SK-N-SH treated with all-trans-retinoic acid at 6 μM for 48 hours (cell line): ENCODE measurements around the gene NUP37.
"Not testable (repeated sequence)": the region's sequence is repeated elsewhere in the genome, so short reads cannot be mapped to it uniquely, and the experiment has no call there.

Experiments used
- ATAC-seq: fragments of 200-7000 bp; cut with Tn5 transposase; 3 replicates; pipeline ENCODE4 v1.9.1; 2020; ENCODE audit warnings: mild to moderate bottlenecking, moderate library complexity
- ARNTL ChIP-seq: fragments of 450-650 bp; formaldehyde crosslinking; IDR thresholded peaks from 2 replicates; pipeline ENCODE4 v1.5.0; 2020; ENCODE audit warnings: low read depth, mild to moderate bottlenecking, moderate library complexity, borderline replicate concordance
- CSDC2 ChIP-seq: fragments of 250-450 bp; sonication (Bioruptor Pico); IDR thresholded peaks from 2 replicates; pipeline ENCODE4 v1.5.0; 2020; ENCODE audit warnings: mild to moderate bottlenecking, moderate library complexity
- ESRRG ChIP-seq: fragments of 250-450 bp; sonication (Bioruptor Pico); IDR thresholded peaks from 2 replicates; pipeline ENCODE4 v1.6.1; 2021; ENCODE audit warnings: mild to moderate bottlenecking
- GLIS3 ChIP-seq: fragments of 250-450 bp; sonication (Bioruptor Pico); IDR thresholded peaks from 2 replicates; pipeline ENCODE4 v1.5.0; 2020; ENCODE audit warnings: mild to moderate bottlenecking, moderate library complexity
- ISL1 ChIP-seq: fragments of 250-450 bp; sonication (Bioruptor Pico); IDR thresholded peaks from 2 replicates; pipeline ENCODE4 v2.1.2; 2022; ENCODE audit warnings: mild to moderate bottlenecking, moderate library complexity
- OSR1 ChIP-seq: fragments of 250-450 bp; sonication (Bioruptor Pico); IDR thresholded peaks from 2 replicates; pipeline ENCODE4 v1.8.0; 2022; ENCODE audit warnings: moderate library complexity, mild to moderate bottlenecking, inconsistent platforms
- PPARA ChIP-seq: fragments of 250-450 bp; sonication (Bioruptor Pico); IDR thresholded peaks from 2 replicates; pipeline ENCODE4 v1.5.0; 2020; ENCODE audit warnings: mild to moderate bottlenecking, borderline replicate concordance
- RARB ChIP-seq: fragments of 250-450 bp; sonication (Bioruptor Pico); IDR thresholded peaks from 2 replicates; pipeline ENCODE4 v1.8.0; 2021; ENCODE audit warnings: mild to moderate bottlenecking, moderate library complexity
- SNAI2 ChIP-seq: fragments of 250-450 bp; sonication (Bioruptor Pico); IDR thresholded peaks from 2 replicates; pipeline ENCODE4 v1.5.0; 2020; ENCODE audit warnings: mild to moderate bottlenecking, moderate library complexity
- TCF4 ChIP-seq: fragments of 250-450 bp; sonication (Bioruptor Pico); IDR thresholded peaks from 2 replicates; pipeline ENCODE4 v1.8.0; 2021; ENCODE audit warnings: mild to moderate bottlenecking, moderate library complexity, borderline replicate concordance
- TOX ChIP-seq: fragments of 250-450 bp; sonication (Bioruptor Pico); IDR thresholded peaks from 2 replicates; pipeline ENCODE4 v1.8.0; 2021; ENCODE audit warnings: mild to moderate bottlenecking, moderate library complexity, borderline replicate concordance
- ZFP3 ChIP-seq: fragments of 250-450 bp; sonication (Bioruptor Pico); IDR thresholded peaks from 2 replicates; pipeline ENCODE4 v1.5.0; 2020; ENCODE audit warnings: mild to moderate bottlenecking, moderate library complexity
- ZFP30 ChIP-seq: fragments of 450-650 bp; formaldehyde crosslinking; IDR thresholded peaks from 2 replicates; pipeline ENCODE4 v1.5.0; 2022; ENCODE audit warnings: mild to moderate bottlenecking, moderate library complexity
- ZNF565 ChIP-seq: fragments of 450-650 bp; formaldehyde crosslinking; conservative IDR thresholded peaks from 2 replicates; pipeline ENCODE4 v1.5.0; 2020; ENCODE audit warnings: low read depth, mild to moderate bottlenecking, moderate library complexity
- ZNF70 ChIP-seq: fragments of 450-650 bp; formaldehyde crosslinking; IDR thresholded peaks from 2 replicates; pipeline ENCODE4 v1.5.0; 2020; ENCODE audit warnings: mild to moderate bottlenecking, moderate library complexity
- TF ChIP-seq, protein P1 (sequence below): fragments of 250-450 bp; sonication (Bioruptor Pico); IDR thresholded peaks from 2 replicates; pipeline ENCODE4 v1.8.0; 2020; ENCODE audit warnings: mild to moderate bottlenecking, moderate library complexity, borderline replicate concordance
- TF ChIP-seq, protein P2 (sequence below): fragments of 250-450 bp; sonication (Bioruptor Pico); IDR thresholded peaks from 2 replicates; pipeline ENCODE4 v1.5.1; 2020; ENCODE audit warnings: low read depth, mild to moderate bottlenecking, moderate library complexity
- TF ChIP-seq, protein P3 (sequence below): fragments of 250-450 bp; sonication (Bioruptor Pico); IDR thresholded peaks from 2 replicates; pipeline ENCODE4 v1.8.0; 2021; ENCODE audit warnings: low read depth, mild to moderate bottlenecking, moderate library complexity, borderline replicate concordance
- TF ChIP-seq, protein P4 (sequence below): fragments of 250-450 bp; sonication (Bioruptor Pico); IDR thresholded peaks from 2 replicates; pipeline ENCODE4 v1.5.0; 2020; ENCODE audit warnings: mild to moderate bottlenecking, moderate library complexity

The NUP37 gene, protein sequence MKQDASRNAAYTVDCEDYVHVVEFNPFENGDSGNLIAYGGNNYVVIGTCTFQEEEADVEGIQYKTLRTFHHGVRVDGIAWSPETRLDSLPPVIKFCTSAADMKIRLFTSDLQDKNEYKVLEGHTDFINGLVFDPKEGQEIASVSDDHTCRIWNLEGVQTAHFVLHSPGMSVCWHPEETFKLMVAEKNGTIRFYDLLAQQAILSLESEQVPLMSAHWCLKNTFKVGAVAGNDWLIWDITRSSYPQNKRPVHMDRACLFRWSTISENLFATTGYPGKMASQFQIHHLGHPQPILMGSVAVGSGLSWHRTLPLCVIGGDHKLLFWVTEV

DNA sequence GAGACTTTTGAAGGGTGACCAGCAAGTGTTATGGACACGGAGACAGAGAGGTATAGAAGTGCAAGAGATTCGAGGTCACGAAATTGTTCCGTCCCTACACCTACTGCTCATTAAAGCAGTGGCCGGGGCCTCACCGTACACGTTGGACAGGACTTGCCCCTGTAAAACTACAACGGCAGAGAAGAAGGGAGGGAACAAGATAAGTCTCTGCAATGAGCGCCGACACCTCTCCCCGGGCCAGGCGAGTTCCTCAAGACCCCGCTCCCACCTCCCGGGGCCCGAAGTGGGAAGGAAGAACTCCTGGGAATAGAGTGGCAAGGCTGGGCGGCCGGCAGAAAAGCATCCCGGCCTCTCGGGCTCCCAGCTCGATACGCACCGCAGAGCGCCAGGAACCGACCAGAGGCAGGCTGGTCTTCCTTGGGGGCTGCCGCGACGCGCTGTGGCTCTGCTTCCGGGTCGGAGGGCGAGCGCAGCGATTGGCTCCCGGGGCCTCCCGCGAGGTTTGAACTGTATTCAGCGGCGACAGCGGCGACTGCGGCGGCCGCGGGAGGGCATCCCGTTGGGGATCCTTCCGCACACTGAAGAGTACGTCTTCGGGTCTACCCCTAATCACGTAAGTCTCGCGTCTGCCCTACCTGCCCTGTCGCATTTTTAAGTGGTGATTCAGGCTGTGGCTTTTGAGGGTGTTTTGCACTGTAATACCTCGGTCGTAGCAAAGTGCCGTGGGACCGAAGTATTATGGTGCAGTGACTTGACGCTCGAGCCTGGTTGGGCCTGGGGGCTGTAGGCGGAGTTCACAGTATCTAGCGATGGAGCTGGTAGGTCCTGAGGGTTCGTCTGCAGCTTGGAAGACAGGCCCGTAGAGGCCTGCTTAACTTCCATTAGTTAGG is at the start of gene NUP37, which contains the start of gene PARPBP:
Gene NUP37 (minus strand): TSS at position 441 of the 890 bp plus-strand sequence. CDS start 1,596 bp downstream, outside the sequence.
Gene PARPBP (plus strand): TSS at position 510 of the 890 bp plus-strand sequence. CDS start 3,706 bp downstream, outside the sequence.
- TF ChIP-seq ESRRG (CRISPR knock-in tag) (no peak), OSR1 (no peak), ZFP3 (CRISPR knock-in tag) (peak; percentile 56; the same call in 1 of the 2 replicates)
- ATAC-seq: peak; percentile 98

DNA sequence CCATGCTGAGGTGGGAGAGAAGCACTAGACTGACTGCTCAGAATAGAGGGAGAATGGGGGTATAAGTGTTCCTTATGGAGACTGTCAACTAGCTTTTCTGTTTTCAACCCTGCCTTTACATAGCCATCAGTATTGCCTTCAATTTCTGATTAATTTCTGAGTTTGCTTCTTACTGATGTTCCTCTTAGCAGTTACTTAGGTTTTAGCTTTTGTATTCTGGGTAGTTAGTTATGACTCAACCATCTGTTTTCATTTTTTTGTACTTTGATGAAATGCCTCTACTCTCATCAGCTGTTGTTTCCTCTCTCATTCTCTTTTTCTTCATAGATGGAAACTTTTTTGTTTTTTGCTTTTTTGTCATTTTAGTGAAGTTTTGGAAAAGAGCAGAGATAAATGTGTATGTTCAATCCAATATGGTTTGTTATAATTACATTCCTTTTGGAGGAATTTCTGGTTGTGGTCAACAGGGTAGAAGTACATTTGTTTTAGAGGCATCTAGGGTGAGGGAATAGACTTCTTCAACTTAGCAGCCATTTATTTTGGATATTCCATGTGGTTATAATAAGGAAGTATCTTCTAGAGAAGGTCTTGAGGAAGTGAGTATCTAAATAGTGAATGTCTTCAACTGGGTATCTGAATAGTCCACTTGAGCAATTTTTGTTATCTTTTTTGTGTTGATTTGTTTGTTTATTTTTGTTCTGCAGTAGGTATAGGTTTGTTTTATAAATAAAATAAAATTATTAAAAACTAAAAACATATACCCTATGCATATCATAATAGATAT is 48.1 kb upstream of the NUP37 start:
- TF ChIP-seq, protein P1, sequence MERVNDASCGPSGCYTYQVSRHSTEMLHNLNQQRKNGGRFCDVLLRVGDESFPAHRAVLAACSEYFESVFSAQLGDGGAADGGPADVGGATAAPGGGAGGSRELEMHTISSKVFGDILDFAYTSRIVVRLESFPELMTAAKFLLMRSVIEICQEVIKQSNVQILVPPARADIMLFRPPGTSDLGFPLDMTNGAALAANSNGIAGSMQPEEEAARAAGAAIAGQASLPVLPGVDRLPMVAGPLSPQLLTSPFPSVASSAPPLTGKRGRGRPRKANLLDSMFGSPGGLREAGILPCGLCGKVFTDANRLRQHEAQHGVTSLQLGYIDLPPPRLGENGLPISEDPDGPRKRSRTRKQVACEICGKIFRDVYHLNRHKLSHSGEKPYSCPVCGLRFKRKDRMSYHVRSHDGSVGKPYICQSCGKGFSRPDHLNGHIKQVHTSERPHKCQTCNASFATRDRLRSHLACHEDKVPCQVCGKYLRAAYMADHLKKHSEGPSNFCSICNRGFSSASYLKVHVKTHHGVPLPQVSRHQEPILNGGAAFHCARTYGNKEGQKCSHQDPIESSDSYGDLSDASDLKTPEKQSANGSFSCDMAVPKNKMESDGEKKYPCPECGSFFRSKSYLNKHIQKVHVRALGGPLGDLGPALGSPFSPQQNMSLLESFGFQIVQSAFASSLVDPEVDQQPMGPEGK: no peak
- TF ChIP-seq ISL1 (CRISPR knock-in tag): no peak
- TF ChIP-seq, protein P2, sequence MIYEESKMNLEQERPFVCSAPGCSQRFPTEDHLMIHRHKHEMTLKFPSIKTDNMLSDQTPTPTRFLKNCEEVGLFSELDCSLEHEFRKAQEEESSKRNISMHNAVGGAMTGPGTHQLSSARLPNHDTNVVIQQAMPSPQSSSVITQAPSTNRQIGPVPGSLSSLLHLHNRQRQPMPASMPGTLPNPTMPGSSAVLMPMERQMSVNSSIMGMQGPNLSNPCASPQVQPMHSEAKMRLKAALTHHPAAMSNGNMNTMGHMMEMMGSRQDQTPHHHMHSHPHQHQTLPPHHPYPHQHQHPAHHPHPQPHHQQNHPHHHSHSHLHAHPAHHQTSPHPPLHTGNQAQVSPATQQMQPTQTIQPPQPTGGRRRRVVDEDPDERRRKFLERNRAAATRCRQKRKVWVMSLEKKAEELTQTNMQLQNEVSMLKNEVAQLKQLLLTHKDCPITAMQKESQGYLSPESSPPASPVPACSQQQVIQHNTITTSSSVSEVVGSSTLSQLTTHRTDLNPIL (CRISPR knock-in tag): no peak
- TF ChIP-seq CSDC2 (CRISPR knock-in tag): no peak
- TF ChIP-seq TOX (CRISPR knock-in tag): no peak
- no peak for TF ChIP-seq TCF4
- TF ChIP-seq ZNF565: no peak
- no peak for TF ChIP-seq RARB (CRISPR knock-in tag)
- no peak for TF ChIP-seq ZFP3 (CRISPR knock-in tag)
- TF ChIP-seq PPARA (CRISPR knock-in tag): no peak
- TF ChIP-seq, protein P3, sequence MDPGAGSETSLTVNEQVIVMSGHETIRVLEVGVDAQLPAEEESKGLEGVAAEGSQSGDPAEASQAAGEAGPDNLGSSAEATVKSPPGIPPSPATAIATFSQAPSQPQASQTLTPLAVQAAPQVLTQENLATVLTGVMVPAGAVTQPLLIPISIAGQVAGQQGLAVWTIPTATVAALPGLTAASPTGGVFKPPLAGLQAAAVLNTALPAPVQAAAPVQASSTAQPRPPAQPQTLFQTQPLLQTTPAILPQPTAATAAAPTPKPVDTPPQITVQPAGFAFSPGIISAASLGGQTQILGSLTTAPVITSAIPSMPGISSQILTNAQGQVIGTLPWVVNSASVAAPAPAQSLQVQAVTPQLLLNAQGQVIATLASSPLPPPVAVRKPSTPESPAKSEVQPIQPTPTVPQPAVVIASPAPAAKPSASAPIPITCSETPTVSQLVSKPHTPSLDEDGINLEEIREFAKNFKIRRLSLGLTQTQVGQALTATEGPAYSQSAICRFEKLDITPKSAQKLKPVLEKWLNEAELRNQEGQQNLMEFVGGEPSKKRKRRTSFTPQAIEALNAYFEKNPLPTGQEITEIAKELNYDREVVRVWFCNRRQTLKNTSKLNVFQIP: no peak
- no peak for TF ChIP-seq SNAI2 (CRISPR knock-in tag)
- no peak for TF ChIP-seq ZFP30 (CRISPR knock-in tag)
- no peak for TF ChIP-seq GLIS3 (CRISPR knock-in tag)
- TF ChIP-seq, protein P4, sequence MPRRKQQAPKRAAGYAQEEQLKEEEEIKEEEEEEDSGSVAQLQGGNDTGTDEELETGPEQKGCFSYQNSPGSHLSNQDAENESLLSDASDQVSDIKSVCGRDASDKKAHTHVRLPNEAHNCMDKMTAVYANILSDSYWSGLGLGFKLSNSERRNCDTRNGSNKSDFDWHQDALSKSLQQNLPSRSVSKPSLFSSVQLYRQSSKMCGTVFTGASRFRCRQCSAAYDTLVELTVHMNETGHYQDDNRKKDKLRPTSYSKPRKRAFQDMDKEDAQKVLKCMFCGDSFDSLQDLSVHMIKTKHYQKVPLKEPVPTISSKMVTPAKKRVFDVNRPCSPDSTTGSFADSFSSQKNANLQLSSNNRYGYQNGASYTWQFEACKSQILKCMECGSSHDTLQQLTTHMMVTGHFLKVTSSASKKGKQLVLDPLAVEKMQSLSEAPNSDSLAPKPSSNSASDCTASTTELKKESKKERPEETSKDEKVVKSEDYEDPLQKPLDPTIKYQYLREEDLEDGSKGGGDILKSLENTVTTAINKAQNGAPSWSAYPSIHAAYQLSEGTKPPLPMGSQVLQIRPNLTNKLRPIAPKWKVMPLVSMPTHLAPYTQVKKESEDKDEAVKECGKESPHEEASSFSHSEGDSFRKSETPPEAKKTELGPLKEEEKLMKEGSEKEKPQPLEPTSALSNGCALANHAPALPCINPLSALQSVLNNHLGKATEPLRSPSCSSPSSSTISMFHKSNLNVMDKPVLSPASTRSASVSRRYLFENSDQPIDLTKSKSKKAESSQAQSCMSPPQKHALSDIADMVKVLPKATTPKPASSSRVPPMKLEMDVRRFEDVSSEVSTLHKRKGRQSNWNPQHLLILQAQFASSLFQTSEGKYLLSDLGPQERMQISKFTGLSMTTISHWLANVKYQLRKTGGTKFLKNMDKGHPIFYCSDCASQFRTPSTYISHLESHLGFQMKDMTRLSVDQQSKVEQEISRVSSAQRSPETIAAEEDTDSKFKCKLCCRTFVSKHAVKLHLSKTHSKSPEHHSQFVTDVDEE (CRISPR knock-in tag): no peak
- no peak for TF ChIP-seq ZNF70
- no peak for TF ChIP-seq ESRRG (CRISPR knock-in tag)
- TF ChIP-seq, all 23 proteins: peak for 0
- peak; percentile 38; the same call in 1 of the 3 replicates for ATAC-seq

DNA sequence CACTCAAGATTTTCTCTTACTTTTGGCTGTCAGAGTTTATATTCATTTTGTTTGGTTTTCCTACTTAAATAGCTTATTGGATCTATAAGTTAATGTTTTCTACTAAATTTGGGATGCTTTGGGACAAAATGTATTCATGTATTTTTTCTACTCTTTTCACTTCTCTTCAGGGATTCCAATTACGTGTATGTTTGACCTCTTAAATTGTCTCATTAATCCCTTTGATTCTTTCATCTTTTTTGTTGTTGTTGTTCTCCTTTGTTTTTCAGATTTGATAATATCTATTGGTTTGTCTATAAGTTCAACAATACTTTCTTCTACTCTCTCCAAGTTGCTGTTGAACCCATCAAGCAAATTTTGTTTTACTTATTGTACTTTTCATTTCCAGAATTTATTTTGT is 43.5 kb upstream of the NUP37 start:
- no peak for TF ChIP-seq ARNTL
- no peak for TF ChIP-seq SNAI2 (CRISPR knock-in tag)
- TF ChIP-seq, protein P2 (CRISPR knock-in tag): no peak
- TF ChIP-seq, protein P3: no peak
- TF ChIP-seq GLIS3 (CRISPR knock-in tag): no peak
- TF ChIP-seq TCF4: no peak
- no peak for TF ChIP-seq RARB (CRISPR knock-in tag)
- TF ChIP-seq, protein P4 (CRISPR knock-in tag): no peak
- no peak for TF ChIP-seq ZNF70
- no peak for ATAC-seq

DNA sequence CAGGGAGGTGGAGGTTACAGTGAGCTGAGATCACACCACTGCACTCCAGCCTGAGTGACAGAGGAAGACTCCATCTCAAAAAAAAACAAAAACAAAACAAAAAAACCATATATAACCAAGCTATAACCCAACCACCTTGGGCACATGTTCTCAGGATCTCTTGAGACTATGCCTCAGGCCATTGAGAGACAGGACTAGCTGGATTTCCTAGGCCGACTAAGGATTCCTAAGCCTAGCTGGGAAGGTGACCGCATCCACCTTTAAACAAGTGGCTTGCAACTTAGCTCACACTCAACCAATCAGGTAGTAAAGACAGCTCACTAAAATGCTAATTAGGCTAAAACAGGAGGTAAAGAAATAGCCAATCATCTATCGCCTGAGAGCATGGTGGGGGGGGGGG is 35.3 kb upstream of the NUP37 start:
- not testable (repeated sequence) for ATAC-seq
